Activated naive CD4-positive, alpha-beta T cell treated with anti-CD3 and anti-CD28 coated beads, Interleukin-2, amount 50 U/mL, for 72 hours (primary cell): ENCODE measurements around the gene CD300LF. TPM values are rescaled to one million over a fixed set of nuclear protein-coding genes. Genes with fewer than 3 reads are reported as not detected.
A peak's percentile ranks its signal among the peaks of the same experiment; 100 is the strongest.

ENCODE experiments used
- ATAC-seq, 2 donors: fragments of 150-1000 bp; cut with Tn5 transposase; 2 replicates each; pipeline ENCODE4 v1.10.0; 2021; ENCODE audit warnings: mild to moderate bottlenecking in 2 of 2, moderate library complexity in 2 of 2
- DNase-seq, 2 donors: peaks; one replicate each; pipeline ENCODE4 v3.0.0; 2021 to 2022; ENCODE audit warnings: low spot score in 2 of 2
- H3K27ac Mint-ChIP-seq, 2 donors: one replicate each; pipeline ENCODE4 v1.8.0; 2022; ENCODE audit warnings: mild to moderate bottlenecking in 2 of 2, mixed read lengths in 2 of 2
- H3K36me3 Mint-ChIP-seq, 2 donors: one replicate each; pipeline ENCODE4 v1.8.0; 2022; ENCODE audit warnings: mixed read lengths in 2 of 2
- H3K9me3 Mint-ChIP-seq, 2 donors: one replicate each; pipeline ENCODE4 v1.8.0; 2022; ENCODE audit warnings: mixed read lengths in 2 of 2
- total RNA-seq, 2 donors: library from RNA; stranded (reverse); gene quantifications; one replicate each; pipeline ENCODE4 v1.2.3, GENCODE V29; 2022

The CD300LF gene
- total RNA-seq, 2 donors from 2014 or later = not detected

DNA sequence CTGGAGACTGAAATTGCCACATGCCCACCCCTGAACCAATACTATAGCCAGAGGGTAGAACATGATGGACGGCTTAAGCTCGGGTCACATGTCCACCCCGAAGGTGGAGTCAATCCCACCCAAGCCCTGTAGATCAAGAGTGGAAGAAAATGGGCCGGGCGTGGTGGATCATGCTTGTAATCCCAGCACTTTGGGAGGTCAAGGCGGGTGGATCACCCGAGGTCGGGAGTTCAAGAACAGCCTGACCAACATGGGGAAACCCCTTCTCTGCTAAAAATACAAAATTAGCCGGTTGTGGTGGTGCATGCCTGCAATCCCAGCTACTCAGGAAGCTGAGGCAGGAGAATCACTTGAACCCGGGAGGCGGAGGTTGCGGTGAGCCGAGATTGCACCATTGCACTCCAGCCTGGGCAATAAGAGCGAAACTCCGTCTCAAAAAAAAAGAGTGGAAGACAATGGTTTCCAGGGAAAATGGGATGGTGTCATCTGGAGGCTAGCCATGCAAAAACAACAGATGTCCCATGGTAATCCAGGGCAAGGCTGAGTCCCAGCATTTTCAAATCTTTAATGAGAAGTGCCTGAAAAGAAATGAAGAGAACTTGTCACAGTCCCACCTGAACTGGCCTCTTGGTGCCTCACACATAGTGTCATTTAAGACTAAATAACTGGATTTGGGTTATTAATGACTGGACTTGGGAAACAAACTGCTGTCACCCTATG is 30.1 kb downstream of the CD300LF start:
- H3K27ac Mint-ChIP-seq = no peak overlapping the region
- H3K36me3 Mint-ChIP-seq = no peaks in the 10 kb centered on the region
- H3K9me3 Mint-ChIP-seq = no peaks in the 10 kb centered on the region
- ATAC-seq (no peak), DNase-seq (no peak)

- no peaks in the 10 kb centered on the region for H3K36me3 Mint-ChIP-seq
- DNase-seq (no peak), ATAC-seq (no peak)
- H3K27ac Mint-ChIP-seq = no peak overlapping the region
- no peaks in the 10 kb centered on the region for H3K9me3 Mint-ChIP-seq
Observed at GRCh38 chr17:74682028-74682427, 30.7 kb downstream of the CD300LF start.

DNA sequence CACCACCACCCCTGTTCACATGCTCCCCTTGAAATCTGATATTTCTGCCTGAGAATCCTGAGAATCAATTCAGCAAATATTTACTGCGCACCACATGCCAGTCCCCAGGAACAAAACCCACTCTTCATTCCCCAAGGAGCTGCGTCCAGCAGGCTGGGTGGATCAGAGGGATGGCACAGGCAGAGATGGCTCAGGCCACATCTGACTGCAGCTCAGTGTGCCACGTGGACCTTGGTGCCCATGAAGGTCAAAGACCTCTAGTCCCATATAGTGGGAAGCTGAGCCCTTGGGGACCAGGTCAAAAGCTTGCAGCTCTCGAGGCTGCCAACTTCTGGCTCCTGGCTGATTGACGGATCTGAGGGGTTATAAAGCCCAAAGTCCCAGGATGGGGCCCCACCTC is 31.8 kb downstream of the CD300LF start:
- H3K27ac Mint-ChIP-seq = no peak overlapping the region
- no peaks in the 10 kb centered on the region for H3K9me3 Mint-ChIP-seq
- DNase-seq (no peak), ATAC-seq (no peak)
- no peaks in the 10 kb centered on the region for H3K36me3 Mint-ChIP-seq

DNA sequence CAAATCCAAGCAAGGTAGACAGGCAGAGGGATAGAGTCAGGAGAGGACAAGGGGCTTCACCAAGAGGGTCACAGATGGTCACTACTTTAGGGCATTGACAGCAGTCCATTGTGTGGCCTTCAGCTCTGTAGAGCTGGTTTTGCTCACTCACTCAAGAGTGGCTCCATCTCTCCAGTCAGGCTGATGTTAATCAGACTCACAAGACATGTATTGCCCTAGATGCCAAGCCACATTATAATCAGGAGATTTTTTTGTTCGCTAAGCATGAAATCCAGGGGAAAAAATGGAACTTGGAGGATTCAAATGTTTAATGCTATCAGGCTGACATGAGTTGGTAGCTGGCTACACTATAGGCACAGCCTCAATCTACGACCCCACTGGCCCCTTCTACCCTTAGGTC is 32.5 kb downstream of the CD300LF start:
- H3K27ac Mint-ChIP-seq = no peak overlapping the region
- ATAC-seq (no peak), DNase-seq (no peak)
- H3K36me3 Mint-ChIP-seq = no peaks in the 10 kb centered on the region
- H3K9me3 Mint-ChIP-seq = no peaks in the 10 kb centered on the region

DNA sequence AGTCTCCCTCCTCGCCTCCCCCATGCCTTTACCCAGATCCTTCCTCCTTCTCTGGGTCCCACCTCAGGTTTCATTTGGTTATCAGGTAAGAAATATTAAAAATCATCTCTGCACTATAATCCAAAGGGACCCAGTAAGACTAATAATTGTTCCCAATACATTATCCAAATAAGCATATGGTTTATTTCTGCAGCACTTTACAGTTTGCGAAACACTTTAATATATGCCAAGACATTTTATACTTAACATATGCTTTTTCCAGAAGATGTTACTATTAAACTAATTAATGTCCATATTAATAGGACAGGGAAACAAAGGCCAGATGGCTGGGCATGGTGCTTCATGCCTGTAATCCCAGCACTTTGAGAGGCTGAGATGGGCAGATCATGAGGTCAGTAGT is 33.3 kb downstream of the CD300LF start:
- Mint-ChIP-seq H3K36me3 (no peaks in the 10 kb centered on the region), H3K27ac (no peak overlapping the region), H3K9me3 (no peaks in the 10 kb centered on the region)
- DNase-seq = no peak
- no peak for ATAC-seq

- Mint-ChIP-seq H3K36me3 (no peaks in the 10 kb centered on the region), H3K9me3 (no peaks in the 10 kb centered on the region), H3K27ac (peak overlapping the region; percentile 31 to 44)
- DNase-seq (no peak), ATAC-seq (no peak)
Observed at GRCh38 chr17:74678541-74678940, 34.2 kb downstream of the CD300LF start.

DNA sequence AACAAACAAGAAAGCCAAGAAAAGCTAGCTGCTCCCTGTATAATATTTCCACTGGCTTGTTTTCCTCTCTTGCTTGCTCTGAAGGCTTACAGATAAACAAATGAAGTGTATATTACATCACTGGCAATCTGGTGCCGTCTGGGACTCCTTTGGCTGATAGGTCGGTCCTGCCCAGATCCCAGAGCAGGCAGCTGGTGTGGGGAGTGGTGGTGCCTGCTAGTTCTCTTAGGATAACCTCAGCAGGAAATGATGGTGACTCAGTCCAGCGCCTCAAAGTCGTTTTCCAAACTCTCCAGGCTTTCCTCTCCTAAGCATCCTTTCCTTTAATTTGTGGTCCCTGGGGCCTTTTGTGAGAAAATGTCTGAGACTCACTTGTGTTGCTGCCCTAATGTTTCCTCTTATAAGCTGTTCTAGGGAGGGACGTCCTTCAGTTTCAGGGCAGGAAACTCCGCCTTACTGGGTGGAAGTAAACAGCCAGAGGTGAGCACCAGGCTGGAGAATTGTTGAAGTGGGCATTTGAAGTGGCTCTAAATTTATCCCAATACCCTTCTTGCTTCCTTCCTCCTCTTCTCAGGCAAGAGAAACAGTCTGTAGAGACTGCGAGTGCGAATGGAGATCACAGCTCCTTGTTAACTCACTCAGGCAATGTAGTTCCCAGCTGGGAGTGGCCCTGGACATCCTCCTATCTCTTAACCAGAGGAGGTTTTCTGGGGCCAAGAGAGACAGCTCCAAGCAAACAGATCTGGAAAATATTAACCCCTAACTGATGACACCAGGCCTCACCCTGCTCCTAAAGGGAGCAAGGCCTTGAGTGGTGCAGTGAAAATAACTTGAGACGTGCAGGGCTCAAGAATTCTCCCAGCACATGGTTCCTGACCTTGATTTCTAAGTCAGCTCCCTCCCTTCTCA is 34.9 kb downstream of the CD300LF start:
- Mint-ChIP-seq H3K9me3 (no peaks in the 10 kb centered on the region), H3K36me3 (no peaks in the 10 kb centered on the region), H3K27ac (peak overlapping the region in 1 of 2 donors; percentile 31)
- ATAC-seq (no peak), DNase-seq (no peak)

GRCh38 chr17:74671031-74671771 is 41.5 kb downstream of the CD300LF start:
- ATAC-seq = peak; percentile 54 to 94
- Mint-ChIP-seq H3K9me3 (peaks cover 4% of the 10 kb centered on the region in 2 donors), H3K36me3 (peaks cover 4 to 6% of the 10 kb centered on the region in 2 donors), H3K27ac (no peak overlapping the region)
- peak in 1 of 2 donors; percentile 76 for DNase-seq

DNA sequence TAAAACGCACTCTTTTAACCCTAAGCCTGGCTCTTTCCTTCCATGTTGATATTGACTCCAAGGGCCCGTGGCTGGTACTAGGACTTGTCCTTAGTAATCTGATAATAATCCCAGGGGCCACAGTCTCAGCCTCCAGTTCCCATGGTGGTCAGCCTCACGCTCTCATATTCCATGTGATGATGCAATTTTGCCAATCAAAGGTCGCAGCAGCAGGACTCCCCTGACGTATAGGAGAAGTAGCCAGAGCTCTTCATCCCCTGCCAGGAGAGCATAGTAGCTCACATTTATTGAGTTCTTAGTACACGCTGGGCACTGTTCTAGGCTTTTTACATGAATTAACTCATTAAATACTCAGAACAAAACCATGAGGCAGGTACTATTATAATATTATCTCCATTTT is 42.4 kb downstream of the CD300LF start:
- DNase-seq (no peak), ATAC-seq (no peak)
- Mint-ChIP-seq H3K36me3 (peaks cover 4 to 6% of the 10 kb centered on the region in 2 donors), H3K27ac (no peak overlapping the region), H3K9me3 (peaks cover 4% of the 10 kb centered on the region in 2 donors)

- DNase-seq = no peak
- H3K27ac Mint-ChIP-seq = no peak overlapping the region
- ATAC-seq = no peak
- H3K36me3 Mint-ChIP-seq = no peaks in the 10 kb centered on the region
- no peaks in the 10 kb centered on the region for H3K9me3 Mint-ChIP-seq
Observed at GRCh38 chr17:74663561-74663960, 49.2 kb downstream of the CD300LF start.

DNA sequence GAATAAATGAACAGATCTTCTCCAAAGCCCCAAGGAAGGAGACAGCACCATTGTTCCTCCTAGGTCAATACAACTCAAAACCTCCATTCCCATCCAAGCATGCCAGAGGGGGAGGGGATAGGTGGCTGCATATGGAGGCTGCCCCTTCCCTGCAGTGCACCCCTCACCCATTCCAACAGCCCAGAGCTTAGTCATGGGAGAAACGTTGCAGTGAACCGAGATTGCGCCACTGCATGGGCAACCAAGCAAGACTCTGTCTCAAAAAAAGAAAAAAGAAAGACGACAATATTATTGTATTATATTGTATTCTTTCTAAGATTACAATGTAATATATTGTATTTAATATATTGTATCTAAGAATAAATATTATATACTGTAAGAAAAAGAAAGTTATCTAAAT is 52.8 kb downstream of the CD300LF start:
- H3K27ac Mint-ChIP-seq = no peak overlapping the region
- H3K36me3 Mint-ChIP-seq = no peaks in the 10 kb centered on the region
- no peak for DNase-seq
- ATAC-seq = no peak
- H3K9me3 Mint-ChIP-seq = no peaks in the 10 kb centered on the region

GRCh38 chr17:74658620-74659019 is 54.1 kb downstream of the CD300LF start:
- no peak for DNase-seq
- H3K27ac Mint-ChIP-seq = no peak overlapping the region
- no peaks in the 10 kb centered on the region for H3K9me3 Mint-ChIP-seq
- ATAC-seq = no peak
- no peaks in the 10 kb centered on the region for H3K36me3 Mint-ChIP-seq

GRCh38 chr17:74654742-74655141 is 58.0 kb downstream of the CD300LF start:
- DNase-seq (no peak), ATAC-seq (no peak)
- no peak overlapping the region for H3K27ac Mint-ChIP-seq
- no peaks in the 10 kb centered on the region for H3K36me3 Mint-ChIP-seq
- H3K9me3 Mint-ChIP-seq = no peaks in the 10 kb centered on the region

- ATAC-seq (no peak), DNase-seq (no peak)
- no peaks in the 10 kb centered on the region for H3K36me3 Mint-ChIP-seq
- no peaks in the 10 kb centered on the region for H3K9me3 Mint-ChIP-seq
- no peak overlapping the region for H3K27ac Mint-ChIP-seq
Observed at GRCh38 chr17:74652020-74652419, 60.7 kb downstream of the CD300LF start.

DNA sequence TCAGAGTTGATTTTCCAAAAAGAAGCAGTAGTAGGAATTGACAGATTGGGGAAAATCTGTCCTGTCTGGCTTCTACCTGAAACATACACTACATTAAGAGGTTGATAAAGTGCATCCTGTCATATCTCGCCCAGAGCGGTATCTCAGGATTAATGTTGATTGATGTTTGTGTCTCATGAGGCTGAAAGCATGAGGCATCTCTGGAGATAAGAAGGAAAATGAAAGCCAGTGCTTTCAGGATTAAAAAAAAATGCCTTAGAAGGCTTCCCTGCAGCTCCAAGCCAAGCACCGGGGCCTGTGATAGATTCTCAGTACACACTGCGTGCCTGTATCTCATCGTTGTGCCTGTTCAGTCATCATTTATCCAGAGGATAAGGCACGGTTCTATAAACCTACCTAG is 62.8 kb downstream of the CD300LF start:
- no peak for ATAC-seq
- H3K36me3 Mint-ChIP-seq = no peaks in the 10 kb centered on the region

GRCh38 chr17:74647871-74648672 is 64.7 kb downstream of the CD300LF start:
- DNase-seq = no peak
- ATAC-seq = no peak
- no peaks in the 10 kb centered on the region for H3K9me3 Mint-ChIP-seq
- no peaks in the 10 kb centered on the region for H3K36me3 Mint-ChIP-seq
- no peak overlapping the region for H3K27ac Mint-ChIP-seq

More for the DNA sequence above, 62.8 kb downstream of the CD300LF start:
- no peak for DNase-seq
- Mint-ChIP-seq H3K9me3 (no peaks in the 10 kb centered on the region), H3K27ac (no peak overlapping the region)
